Tibial nerve (tissue), 4 donors: ENCODE measurements around the gene LPCAT3. TPM values are rescaled to one million over a fixed set of nuclear protein-coding genes. Genes with fewer than 3 reads are reported as not detected.
A peak's percentile ranks its signal among the peaks of the same experiment; 100 is the strongest.
"Not testable (repeated sequence)": the region's sequence is repeated elsewhere in the genome, so short reads cannot be mapped to it uniquely, and the experiment has no call there.

ENCODE experiments used
- DNase-seq, 2 donors: peaks; one replicate each; pipeline ENCODE4 v3.0.0-alpha.2; 2019; ENCODE audit warnings: low spot score in 2 of 2
- H3K27ac ChIP-seq, 4 donors: fragments of 200-600 bp; sonication (generic) in 3 of 4; one replicate each; pipeline ENCODE4 v1.5.1; 2017 to 2019; ENCODE audit warnings: mild to moderate bottlenecking in 1 of 4
- H3K27me3 ChIP-seq, 2 donors: fragments of 200-600 bp; sonication (generic) in 1 of 2; one replicate each; pipeline versions ENCODE4 v1.5.1 to v1.6.0; 2017 to 2019
- H3K36me3 ChIP-seq, 3 donors: fragments of 200-600 bp; sonication (generic); one replicate each; pipeline ENCODE4 v1.5.1; 2018 to 2019
- H3K4me1 ChIP-seq, 4 donors: fragments of 200-600 bp; sonication (generic) in 3 of 4; one replicate each; pipeline ENCODE4 v1.5.1; 2017 to 2019
- H3K4me3 ChIP-seq, 4 donors: fragments of 200-600 bp; sonication (generic) in 3 of 4; one replicate each; pipeline ENCODE4 v1.5.1; 2017 to 2019; ENCODE audit warnings: mild to moderate bottlenecking in 1 of 4, moderate library complexity in 1 of 4
- H3K9me3 ChIP-seq, 4 donors: fragments of 200-600 bp; sonication (generic) in 3 of 4; one replicate each; pipeline ENCODE4 v1.5.1; 2017 to 2019
- CTCF ChIP-seq, 5 experiments: fragments of 200-600 bp in 3 of 5; fragments of 450-650 bp in 2 of 5; sonication (generic) in 3 of 5; IDR thresholded peaks; one replicate each; pipeline ENCODE4 v1.5.1; 2016 to 2019; ENCODE audit warnings: antibody characterized with exemption in 5 of 5, mild to moderate bottlenecking in 3 of 5, moderate library complexity in 2 of 5
- EP300 ChIP-seq, 2 donors: sonication (generic); formaldehyde crosslinking; IDR thresholded peaks; one replicate each; pipeline ENCODE4 v1.6.1; 2017; ENCODE audit warnings: antibody characterized with exemption in 2 of 2, mild to moderate bottlenecking in 1 of 2
- POLR2A ChIP-seq, 2 donors: fragments of 450-650 bp; IDR thresholded peaks; one replicate each; pipeline ENCODE4 v1.6.1; 2017; ENCODE audit warnings: antibody characterized with exemption in 2 of 2, mild to moderate bottlenecking in 2 of 2, moderate library complexity in 2 of 2
- WGBS, 2 donors: methylation state at CpG; one replicate each; pipeline ENCODE4 v1.1.5; 2018; 5-methylcytosine and 5-hydroxymethylcytosine counted together
- total RNA-seq, 4 donors: library from RNA; depleted of rRNA; stranded (reverse); fragments of >200 nt; gene quantifications; one replicate each; pipeline ENCODE4 v1.1.0, GENCODE V29; 2016

LPCAT3 gene
- total RNA-seq, 4 donors from 2014 or later = 19.7 to 29.7 (median 23.8) TPM

GRCh38 chr12:7016958-7017571 lies 1.2 kb downstream of the LPCAT3 start:
- WGBS, 2 donors = 76 to 79% methylated on average over 6 of the region's 6 CpGs
- H3K9me3 ChIP-seq = no peaks in the 10 kb centered on the region
- H3K4me3 ChIP-seq = peak overlapping the region in 2 of 4 donors; percentile 72 to 90
- no peak for DNase-seq
- H3K27me3 ChIP-seq = no peaks in the 10 kb centered on the region
- TF ChIP-seq POLR2A (IDR thresholded peaks at IDR 0.05) (no peak), CTCF (IDR thresholded peaks at IDR 0.05) (no peak)
- H3K27ac ChIP-seq = peak overlapping the region; percentile 48 to 93 (median 88)
- peaks cover 0 to 27% (median 8%) of the 10 kb centered on the region in 4 donors for H3K4me1 ChIP-seq
- peaks cover 0 to 24% (median 0%) of the 10 kb centered on the region in 3 donors for H3K36me3 ChIP-seq

- 64 to 67% methylated on average over 6 of the region's 6 CpGs for WGBS, 2 donors
Observed at GRCh38 chr12:7015555-7016370, 2.5 kb downstream of the LPCAT3 start.

GRCh38 chr12:7013101-7013500 lies 5.2 kb downstream of the LPCAT3 start:
- 90 to 94% methylated on average over 3 of the region's 3 CpGs for WGBS, 2 donors

More at GRCh38 chr12:7015555-7016370, 2.5 kb downstream of the LPCAT3 start:
- Histone ChIP-seq H3K4me1 (peaks cover 0 to 27% (median 8%) of the 10 kb centered on the region in 4 donors), H3K27me3 (no peaks in the 10 kb centered on the region), H3K9me3 (no peaks in the 10 kb centered on the region), H3K36me3 (peaks cover 0 to 35% (median 0%) of the 10 kb centered on the region in 3 donors), H3K27ac (no peak overlapping the region), H3K4me3 (no peak overlapping the region)
- no peak for DNase-seq
- no peak for TF ChIP-seq POLR2A (IDR thresholded peaks at IDR 0.05)
- no peak for TF ChIP-seq EP300 (IDR thresholded peaks at IDR 0.05)
- no peak for TF ChIP-seq CTCF (IDR thresholded peaks at IDR 0.05)

GRCh38 chr12:7012024-7012607 lies 6.2 kb downstream of the LPCAT3 start:
- 76 to 79% methylated on average over 4 of the region's 4 CpGs for WGBS, 2 donors
- no peak for DNase-seq

More at GRCh38 chr12:7013101-7013500, 5.2 kb downstream of the LPCAT3 start:
- H3K4me3 ChIP-seq = no peak overlapping the region
- no peaks in the 10 kb centered on the region for H3K27me3 ChIP-seq
- no peak for DNase-seq
- no peaks in the 10 kb centered on the region for H3K9me3 ChIP-seq
- H3K27ac ChIP-seq = no peak overlapping the region
- H3K4me1 ChIP-seq = peaks cover 0 to 19% (median 3%) of the 10 kb centered on the region in 4 donors
- no peak for TF ChIP-seq EP300 (IDR thresholded peaks at IDR 0.05)
- TF ChIP-seq POLR2A (IDR thresholded peaks at IDR 0.05) = no peak
- no peak for TF ChIP-seq CTCF (IDR thresholded peaks at IDR 0.05)
- peaks cover 0 to 49% (median 0%) of the 10 kb centered on the region in 3 donors for H3K36me3 ChIP-seq

GRCh38 chr12:7011398-7011797 lies 6.9 kb downstream of the LPCAT3 start:
- peaks cover 0 to 51% (median 0%) of the 10 kb centered on the region in 3 donors for H3K36me3 ChIP-seq
- not testable (repeated sequence) for DNase-seq, H3K27ac ChIP-seq, H3K4me1 ChIP-seq, H3K9me3 ChIP-seq, H3K27me3 ChIP-seq, H3K4me3 ChIP-seq
- 78 to 82% methylated on average over 4 of the region's 4 CpGs for WGBS, 2 donors

More at GRCh38 chr12:7012024-7012607, 6.2 kb downstream of the LPCAT3 start:
- Histone ChIP-seq H3K27ac (no peak overlapping the region), H3K4me1 (peaks cover 0 to 12% (median under 1%) of the 10 kb centered on the region in 4 donors), H3K9me3 (no peaks in the 10 kb centered on the region), H3K4me3 (no peak overlapping the region), H3K27me3 (no peaks in the 10 kb centered on the region), H3K36me3 (peaks cover 0 to 49% (median 0%) of the 10 kb centered on the region in 3 donors)
- TF ChIP-seq CTCF (IDR thresholded peaks at IDR 0.05) = no peak
- no peak for TF ChIP-seq EP300 (IDR thresholded peaks at IDR 0.05)
- TF ChIP-seq POLR2A (IDR thresholded peaks at IDR 0.05) = no peak
